GM19328 (cell line): Measurements from ENCODE around the gene RAPGEF2.
"Not testable (repeated sequence)": the region's sequence is repeated elsewhere in the genome, so short reads cannot be mapped to it uniquely, and the experiment has no call there.

Experiments
- ATAC-seq: cut with Tn5 transposase; IDR thresholded peaks from one replicate; pipeline ENCODE4 v1.9.1; 2021; ENCODE audit warnings: mild to moderate bottlenecking, moderate library complexity; ENCODE audit not compliant: unreplicated experiment

RAPGEF2 gene, protein sequence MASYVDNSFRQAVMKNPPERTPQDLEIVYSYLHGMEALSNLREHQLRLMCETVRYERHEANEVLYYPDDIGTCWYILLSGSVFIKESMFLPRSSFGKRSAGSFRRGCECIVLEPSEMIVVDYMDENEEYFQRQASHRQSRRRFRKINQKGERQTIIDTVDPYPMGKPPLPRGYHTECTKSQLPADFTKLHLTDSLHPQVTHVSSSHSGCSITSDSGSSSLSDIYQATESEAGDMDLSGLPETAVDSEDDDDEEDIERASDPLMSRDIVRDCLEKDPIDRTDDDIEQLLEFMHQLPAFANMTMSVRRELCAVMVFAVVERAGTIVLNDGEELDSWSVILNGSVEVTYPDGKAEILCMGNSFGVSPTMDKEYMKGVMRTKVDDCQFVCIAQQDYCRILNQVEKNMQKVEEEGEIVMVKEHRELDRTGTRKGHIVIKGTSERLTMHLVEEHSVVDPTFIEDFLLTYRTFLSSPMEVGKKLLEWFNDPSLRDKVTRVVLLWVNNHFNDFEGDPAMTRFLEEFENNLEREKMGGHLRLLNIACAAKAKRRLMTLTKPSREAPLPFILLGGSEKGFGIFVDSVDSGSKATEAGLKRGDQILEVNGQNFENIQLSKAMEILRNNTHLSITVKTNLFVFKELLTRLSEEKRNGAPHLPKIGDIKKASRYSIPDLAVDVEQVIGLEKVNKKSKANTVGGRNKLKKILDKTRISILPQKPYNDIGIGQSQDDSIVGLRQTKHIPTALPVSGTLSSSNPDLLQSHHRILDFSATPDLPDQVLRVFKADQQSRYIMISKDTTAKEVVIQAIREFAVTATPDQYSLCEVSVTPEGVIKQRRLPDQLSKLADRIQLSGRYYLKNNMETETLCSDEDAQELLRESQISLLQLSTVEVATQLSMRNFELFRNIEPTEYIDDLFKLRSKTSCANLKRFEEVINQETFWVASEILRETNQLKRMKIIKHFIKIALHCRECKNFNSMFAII (N-terminal part only)

DNA sequence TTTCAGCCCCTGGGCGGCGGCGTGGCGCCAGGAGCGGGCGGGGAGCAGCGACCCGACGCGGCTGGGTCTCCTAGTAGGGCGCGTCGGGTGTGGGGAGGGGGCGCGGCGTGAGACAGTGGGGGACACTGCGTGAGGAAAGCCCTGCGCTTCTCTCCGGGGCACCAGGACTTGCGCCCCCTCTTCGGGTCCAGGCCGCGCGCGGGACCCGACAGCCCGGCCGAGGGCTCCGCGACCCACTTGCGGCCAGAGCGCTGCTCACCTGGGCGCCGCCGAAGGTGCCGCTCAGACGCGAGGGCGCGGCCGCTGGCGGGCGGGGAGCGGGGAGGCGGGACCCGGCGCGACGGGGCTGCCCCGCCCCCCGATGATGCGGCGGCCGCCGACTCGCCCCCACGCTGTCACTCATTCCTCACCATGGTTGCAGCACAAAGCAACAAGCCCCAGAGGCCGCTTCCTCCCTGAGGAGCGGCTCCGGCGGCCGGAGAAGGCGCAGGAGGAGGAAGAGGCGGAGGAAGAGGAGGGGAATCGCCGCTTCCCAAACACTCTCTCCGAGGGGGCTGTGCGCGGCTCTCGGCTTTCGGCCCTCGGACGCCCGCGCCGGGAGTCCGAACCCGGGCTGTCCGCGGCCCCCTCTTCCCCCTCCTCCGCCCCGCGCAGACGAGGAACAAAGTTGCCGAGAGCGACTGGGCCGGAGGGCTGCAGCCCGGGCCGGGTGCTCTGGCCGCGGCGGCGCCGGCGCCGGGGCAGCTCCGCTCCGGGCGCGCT lies at the start of gene RAPGEF2:
TSS of gene RAPGEF2 (plus strand) at position 458 of the 762 bp plus-strand sequence. CDS start 1,084 bp downstream, outside the sequence.
- peak; percentile 80 for ATAC-seq

DNA sequence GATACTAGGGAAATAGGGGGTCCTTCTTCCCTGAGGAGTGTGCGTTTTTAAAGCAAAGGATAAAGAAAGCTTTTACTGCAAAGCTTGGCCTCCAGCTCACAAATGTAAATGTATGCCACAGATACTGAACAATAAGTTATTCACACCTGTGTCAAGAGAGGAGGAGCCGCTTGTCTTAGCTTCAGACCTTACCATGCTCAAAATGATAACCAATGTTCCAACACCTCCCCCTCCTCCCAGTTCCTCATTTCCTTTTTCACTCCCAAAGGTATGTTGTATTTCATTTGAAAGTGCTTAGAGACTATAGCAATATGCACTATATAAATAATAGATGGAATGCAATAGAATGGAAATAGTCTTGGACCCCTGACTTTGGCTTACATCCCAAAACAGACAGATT lies 47.0 kb upstream of the RAPGEF2 start:
- no peak for ATAC-seq

DNA sequence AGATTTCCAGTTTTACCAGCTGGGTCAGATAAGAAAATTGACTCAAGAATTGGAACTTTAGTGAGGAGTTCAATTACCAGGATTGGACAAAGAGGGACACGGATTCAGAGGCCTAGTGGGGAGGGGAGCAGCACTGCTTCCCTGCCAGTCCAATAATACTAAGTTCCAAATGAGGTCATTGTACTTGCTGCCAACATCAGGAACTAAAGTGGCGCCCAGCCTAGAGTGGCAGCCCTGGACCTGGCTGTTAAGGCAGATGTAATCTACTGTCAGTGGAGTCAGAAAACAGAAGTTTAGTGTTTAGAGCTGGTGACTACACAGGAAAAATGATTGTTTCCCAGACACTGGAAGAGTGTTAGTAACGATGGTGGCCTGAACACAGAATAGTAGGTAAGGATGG lies 42.7 kb upstream of the RAPGEF2 start:
- no peak for ATAC-seq

DNA sequence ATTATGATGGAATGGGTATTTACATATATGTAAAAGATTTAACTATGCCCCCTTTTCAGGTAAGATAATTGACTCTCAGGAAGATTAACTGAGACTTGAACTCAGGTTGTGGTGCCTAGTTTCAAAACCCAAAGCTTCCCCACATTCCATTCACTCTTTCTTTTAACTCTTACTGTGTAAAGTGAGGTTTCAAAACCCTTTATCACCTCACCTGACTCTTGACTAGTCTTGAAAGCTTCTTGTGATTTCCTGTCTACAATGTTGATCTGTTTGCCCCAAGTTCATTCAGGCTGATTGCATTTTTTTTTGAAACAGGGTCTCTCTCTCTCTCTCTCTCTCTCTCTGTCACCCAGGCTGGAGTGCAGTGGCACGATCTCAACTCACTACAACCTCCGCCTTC lies 40.5 kb upstream of the RAPGEF2 start:
- no peak for ATAC-seq

DNA sequence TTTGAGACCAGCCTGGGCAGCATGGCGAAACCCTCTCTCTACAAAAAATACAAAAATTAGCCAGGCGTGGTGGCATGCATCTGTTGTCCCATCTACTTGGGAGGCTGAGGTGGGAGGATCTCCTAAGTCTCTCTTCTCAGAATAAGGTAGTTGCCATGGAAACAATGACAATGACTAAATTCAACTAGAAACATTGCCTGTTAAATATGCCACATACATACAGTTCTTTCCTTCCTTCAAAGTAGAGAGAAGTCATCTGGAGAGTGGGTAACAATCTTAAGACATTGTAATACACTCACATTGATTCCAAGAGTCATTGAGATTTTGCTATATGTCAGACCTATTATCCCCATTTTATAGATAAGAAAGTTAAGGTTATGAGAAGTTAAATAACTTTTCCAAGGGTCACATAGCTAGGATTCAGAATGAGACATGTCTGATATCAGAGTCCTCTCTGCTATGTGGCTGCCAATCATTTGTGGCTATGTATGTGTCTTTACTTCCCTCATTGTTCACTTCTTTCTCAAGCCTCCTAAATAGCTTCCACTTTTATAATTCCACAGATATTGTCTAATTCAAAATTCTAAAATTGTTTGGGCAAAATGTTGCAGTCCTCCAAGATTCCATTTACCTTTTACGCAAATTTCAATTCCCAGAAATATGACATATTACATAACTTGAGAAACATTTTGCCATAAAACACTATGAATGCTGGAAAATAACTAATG lies 37.2 kb upstream of the RAPGEF2 start:
- ATAC-seq: no peak

DNA sequence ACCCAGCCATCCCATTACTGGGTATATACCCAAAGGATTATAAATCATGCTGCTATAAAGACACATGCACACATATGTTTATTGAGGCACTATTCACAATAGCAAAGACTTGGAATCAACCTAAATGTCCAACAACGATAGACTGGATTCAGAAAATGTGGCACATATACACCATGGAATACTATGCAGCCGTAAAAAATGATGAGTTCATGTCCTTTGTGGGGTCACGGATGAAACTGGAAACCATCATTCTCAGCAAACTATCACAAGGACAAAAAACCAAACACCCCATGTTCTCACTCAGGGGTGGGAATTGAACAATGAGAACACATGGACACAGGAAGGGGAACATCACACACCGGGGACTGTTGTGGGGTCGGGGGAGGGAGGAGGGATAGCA lies 34.7 kb upstream of the RAPGEF2 start:
- ATAC-seq: not testable (repeated sequence)

DNA sequence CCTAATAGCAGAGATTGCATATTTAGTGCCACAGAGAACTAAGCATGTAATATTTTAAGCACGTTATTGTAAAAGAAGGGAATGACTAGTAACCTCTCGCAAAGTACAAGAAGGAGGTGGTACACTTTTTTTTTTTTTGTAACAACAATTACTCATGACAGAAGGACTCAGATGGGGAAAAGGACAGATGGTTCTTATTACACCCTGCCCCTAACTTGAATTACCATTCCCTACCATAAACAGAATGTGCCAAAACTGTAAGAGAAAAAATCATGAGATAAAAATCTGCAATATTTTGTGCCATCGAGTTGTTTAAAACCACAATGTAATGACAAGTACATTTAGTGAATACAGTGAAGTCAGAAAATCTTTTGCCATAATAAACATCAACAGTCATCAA lies 33.0 kb upstream of the RAPGEF2 start:
- no peak for ATAC-seq

DNA sequence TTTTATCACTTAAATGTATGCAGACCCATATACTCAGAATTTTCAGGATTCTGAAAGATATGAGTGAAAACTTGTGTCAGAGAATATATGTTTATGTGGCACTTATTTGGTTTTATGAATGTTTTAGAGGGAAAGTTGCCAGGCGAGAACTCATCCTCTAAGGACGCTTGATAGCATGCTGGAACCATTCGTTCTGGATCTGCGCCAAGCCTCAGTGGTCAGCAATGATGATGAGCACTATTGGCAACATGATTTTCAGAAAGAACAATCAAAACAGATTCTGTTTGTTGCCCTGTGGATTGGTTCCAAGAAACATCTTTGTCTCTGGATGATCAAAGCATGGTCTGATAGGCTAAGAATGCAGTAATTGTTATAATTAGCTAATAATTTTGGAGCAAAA lies 32.1 kb upstream of the RAPGEF2 start:
- no peak for ATAC-seq

DNA sequence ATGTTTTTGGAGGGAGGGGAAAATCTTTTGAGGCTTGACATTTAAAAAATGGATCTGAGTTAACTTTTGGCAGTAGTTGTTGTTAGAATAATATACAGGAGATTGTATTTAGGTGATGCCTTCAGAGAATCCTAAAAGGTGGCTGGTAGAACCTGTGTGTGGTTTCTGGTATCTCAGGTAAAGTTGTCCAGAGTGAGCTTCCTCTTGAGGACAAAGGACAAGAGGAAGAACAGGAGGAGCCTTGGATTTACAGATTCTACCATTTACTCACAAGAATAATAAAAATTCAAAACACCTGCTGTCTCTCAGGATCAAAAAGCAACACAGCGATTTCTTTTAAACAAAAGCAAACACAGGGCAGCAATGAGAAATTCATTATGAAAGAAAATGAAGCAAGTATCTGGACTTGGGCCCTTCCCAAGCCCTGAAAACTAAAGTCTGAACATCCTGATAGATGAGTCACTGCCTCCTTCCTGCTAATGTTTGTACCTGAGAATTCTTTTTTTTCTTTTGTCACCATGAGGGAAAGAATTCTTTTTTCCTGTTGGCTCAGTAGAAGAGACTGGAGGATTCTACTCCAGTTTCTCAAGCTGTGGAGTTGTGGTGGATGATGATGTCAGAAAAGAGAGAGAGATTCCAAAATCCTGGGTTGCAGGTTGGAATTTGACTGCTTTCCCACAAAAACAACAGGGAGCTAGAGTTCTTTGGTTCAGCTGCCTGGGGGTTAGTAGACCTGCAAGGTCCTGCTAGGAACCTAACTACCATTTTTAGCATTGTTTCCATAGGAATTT lies 31.5 kb upstream of the RAPGEF2 start:
- no peak for ATAC-seq

DNA sequence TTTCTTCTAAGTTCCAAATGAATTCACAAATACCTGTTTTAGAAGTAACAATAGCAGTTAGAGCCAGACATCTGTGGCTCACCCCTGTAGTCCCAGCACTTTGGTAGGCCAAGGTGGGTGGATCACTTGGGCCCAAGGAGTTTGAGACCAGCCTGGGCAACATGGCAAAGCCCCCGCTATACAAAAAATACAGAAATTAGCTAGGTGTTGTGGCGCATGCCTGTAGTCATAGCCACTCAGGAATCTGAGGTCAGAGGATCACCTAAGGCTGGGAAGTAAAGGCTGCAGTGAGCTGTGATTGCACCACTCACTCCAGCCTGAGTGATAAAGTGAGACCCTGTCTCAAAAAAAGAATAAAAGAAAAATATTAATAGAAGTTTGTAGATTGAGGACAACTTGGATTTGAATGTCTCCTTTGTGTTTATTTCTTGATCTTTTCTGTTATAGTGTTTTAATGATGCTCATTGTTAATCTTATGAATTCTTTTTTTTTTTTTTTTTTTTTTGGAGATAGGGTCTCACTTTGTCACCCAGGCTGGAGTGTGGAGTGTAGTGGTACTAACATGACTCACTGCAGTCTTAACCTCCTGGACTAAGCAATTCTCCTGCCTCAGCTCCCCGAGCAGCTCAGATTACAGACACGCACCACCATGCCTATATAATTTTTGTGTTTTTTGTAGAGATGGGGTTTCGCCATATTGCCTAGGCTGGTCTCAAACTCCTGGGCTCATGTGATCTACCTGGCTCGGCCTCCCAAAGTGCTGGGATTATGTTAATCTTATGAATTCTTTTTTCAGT lies 30.7 kb upstream of the RAPGEF2 start:
- no peak for ATAC-seq

DNA sequence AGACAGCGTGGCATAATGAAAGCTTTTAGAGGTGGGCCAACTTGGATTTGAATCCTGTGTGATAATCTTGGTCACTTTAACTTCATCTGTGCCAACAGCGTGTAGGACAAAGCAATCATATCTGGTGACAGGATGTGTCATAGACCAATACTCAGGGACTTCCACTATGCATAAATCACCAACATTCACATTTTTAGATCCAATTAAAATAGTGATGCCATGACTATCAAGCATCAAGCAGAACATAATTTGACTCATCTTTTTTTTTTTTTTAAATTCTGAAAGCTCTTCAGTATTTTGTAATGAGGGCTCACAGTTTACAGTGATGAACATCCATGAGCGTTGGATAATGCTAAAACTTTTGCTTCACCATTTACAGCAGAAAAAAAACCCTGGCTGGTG lies 27.3 kb upstream of the RAPGEF2 start:
- ATAC-seq: no peak

DNA sequence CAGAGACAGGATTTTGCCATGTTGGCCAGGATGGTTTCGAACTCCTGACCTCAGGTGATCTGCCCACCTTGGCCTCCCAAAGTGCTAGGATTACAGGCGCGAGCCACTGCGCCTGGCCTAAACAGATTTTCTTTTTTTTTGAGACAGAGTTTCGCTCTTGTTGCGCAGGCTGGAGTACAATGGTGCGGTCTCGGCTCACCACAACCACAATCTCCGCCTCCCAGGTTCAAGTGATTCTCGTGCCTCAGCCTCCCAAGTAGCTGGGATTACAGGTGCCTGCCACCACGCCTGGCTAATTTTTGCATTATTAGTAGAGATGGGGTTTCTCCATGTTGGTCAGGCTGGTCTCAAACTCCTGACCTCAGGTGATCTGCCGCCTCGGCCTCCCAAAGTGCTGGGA lies 25.9 kb upstream of the RAPGEF2 start:
- ATAC-seq: not testable (repeated sequence)

DNA sequence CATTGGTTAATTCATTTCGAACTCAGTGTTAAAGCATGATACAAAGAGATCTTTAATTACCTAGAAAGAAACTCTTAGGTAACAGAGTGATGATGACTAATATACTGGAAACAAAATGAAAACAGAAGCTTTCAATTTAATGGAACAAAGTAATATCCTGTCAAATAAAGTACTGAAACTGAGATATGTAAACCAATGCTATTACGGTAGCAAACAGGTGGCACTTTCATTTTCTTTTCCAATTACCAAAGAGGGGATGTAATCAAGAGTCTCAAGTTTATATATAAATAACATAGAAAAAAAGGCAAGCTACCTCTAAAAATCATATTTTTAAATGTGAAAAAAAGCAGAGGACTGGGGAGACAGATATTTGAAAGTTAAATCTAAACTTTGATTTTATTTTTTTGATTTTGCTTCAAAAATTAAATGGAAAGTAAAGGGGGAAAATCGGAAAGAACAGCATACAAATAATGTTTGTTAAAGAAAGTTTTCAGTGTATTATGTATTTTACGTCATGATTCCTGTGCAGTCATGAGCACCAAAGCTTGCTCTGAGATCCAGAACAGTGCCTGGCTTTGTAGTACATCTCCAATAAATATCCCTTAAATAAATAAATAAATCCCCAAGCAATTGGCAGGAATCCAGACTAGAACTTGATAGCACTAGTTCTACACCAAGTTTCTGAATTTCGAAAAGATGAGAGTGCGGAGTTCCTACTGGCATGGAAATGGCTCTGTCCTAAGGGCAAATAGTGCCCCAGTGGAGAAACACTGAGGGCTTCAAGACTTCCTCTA lies 25.0 kb upstream of the RAPGEF2 start:
- peak; percentile 93 for ATAC-seq

DNA sequence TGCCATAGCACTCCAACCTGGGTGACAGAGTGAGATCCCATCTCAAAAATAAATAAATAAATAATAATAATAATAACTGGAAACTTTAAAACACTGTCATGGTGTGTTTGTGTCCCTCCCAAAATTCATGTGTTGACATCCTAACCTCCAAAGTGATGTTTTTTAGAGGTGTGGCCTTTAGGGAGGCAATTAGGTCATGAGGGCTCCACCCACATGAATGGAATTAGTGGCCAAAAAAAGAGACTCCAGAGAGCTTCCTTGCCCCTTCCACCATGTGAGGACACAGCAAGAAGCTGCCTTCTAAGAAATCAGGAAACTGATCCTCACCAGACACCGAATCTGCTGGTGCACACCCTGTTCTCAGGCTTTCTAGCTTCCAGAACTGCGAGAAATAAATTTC lies 23.8 kb upstream of the RAPGEF2 start:
- ATAC-seq: no peak

DNA sequence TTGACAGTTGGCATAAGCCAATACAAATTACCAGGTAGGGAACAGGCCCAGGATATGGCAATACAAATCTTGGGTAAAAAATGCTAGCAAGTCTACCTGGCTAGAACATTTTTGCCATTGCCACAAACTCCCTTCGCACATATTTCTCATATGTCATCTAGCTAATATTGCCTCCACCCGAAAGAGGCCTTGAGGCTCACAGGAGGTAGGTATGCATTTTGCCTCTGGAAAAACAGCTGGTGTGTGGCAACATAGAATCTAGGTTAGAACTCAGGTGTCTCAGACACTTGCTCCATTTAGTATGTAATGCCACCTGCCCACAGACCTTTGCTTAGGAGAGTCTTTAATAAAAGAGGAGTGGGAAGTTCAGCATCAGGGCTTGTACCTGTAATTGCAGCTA lies 16.3 kb upstream of the RAPGEF2 start:
- ATAC-seq: no peak

DNA sequence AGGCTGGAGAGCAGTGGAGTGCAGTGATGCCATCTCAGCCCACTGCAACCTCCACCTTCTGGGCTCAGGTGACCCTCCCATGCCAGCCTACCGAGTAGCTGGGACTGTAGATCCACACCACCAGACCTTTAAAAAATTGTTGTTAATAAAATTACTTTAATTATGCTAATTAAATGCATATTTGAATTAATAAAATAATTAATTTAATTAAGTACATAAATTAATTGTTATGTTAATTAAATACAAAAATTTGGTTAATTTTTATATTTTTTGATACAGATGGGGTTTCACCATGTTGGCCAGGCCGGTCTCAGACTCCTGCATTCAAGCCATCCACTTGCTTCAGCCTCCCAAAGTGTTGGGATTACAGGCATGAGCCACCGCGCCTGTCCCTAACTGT lies 12.6 kb upstream of the RAPGEF2 start:
- no peak for ATAC-seq

DNA sequence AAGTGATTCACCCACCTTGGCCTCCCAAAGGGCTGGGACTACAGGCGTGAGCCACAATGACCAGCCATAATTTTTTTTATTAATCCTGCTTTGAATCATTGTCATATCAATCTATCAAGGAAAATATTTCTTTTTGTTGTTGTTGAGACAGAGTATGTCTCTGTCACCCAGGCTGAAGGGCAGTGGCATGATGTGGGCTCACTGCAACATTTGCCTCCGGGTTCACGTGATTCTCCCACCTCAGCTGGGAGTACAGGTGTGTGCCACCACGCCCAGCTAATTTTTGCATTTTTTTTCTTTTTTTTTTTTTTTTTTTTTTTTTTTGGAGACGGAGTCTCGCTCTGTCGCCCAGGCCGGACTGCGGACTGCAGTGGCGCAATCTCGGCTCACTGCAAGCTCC lies 8.7 kb upstream of the RAPGEF2 start:
- ATAC-seq: not testable (repeated sequence)

DNA sequence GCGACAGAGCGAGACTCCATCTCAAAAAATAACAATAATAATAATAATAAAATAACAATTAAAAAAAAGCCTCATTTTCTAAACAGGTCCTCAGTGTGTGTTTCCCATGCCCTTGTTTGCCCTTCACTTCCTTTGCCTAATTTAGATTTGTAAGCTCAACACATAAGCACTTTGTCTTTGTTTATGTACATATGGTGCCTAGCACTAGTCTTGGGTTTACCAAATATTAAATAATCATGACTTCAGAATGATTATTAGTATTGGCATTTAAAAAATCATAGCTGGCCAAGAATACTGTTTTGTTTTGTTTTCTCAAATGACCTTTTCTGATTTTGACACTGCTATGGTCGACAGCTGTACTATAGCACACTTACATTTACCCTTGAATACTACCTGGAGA lies 6.4 kb upstream of the RAPGEF2 start:
- ATAC-seq: no peak
